GM12878 (cell line): ENCODE results near the gene BEGAIN. TPM values are rescaled to one million over a fixed set of nuclear protein-coding genes. Genes with fewer than 3 reads are reported as not detected.

Experiments
- ATF7 ChIP-seq: fragments of 450-650 bp; IDR thresholded peaks from 2 replicates; pipeline ENCODE4 v1.6.1; 2016; ENCODE audit warnings: low read depth, mild to moderate bottlenecking
- BHLHE40 ChIP-seq, 2 experiments: fragments of 450-650 bp in 1 of 2; IDR thresholded peaks; 2 replicates each; pipeline ENCODE4 v1.6.1; 2011 to 2017; ENCODE audit warnings: low read depth in 2 of 2, borderline replicate concordance in 1 of 2, improper control_type of control experiment in 1 of 2, low read length in 1 of 2, mild to moderate bottlenecking in 1 of 2
- CUX1 ChIP-seq: IDR thresholded peaks from 2 replicates; pipeline ENCODE4 v1.6.1; 2012; ENCODE audit warnings: improper control_type of control experiment, low read depth, low read length; ENCODE audit not compliant: insufficient replicate concordance
- HDAC6 ChIP-seq: fragments of 200-600 bp; sonication (generic); IDR thresholded peaks from one replicate; pipeline ENCODE4 v1.8.0; 2017; ENCODE audit warnings: antibody characterized with exemption; ENCODE audit not compliant: unreplicated experiment
- HDGF ChIP-seq: fragments of 450-650 bp; IDR thresholded peaks from 2 replicates; pipeline ENCODE4 v1.6.1; 2016; ENCODE audit warnings: antibody characterized with exemption
- IRF4 ChIP-seq: IDR thresholded peaks from 2 replicates; pipeline ENCODE4 v1.6.1; 2011; ENCODE audit warnings: low read depth, low read length
- IRF5 ChIP-seq: fragments of 450-650 bp; IDR thresholded peaks from 2 replicates; pipeline ENCODE4 v1.6.1; 2017; ENCODE audit warnings: borderline replicate concordance
- KAT2A ChIP-seq: conservative IDR thresholded peaks from 2 replicates; pipeline ENCODE4 v1.6.1; 2011; ENCODE audit warnings: low read depth, low read length; ENCODE audit not compliant: control insufficient read depth
- MYB ChIP-seq: fragments of 150-350 bp; IDR thresholded peaks from 2 replicates; pipeline ENCODE4 v1.6.1; 2014; ENCODE audit warnings: mild to moderate bottlenecking, low read depth, low read length, borderline replicate concordance
- REST ChIP-seq: IDR thresholded peaks from 2 replicates; pipeline ENCODE4 v1.6.1; 2012; ENCODE audit warnings: mild to moderate bottlenecking, low read depth, low read length
- SMAD5 ChIP-seq: IDR thresholded peaks from 2 replicates; pipeline ENCODE4 v1.6.1; 2016; ENCODE audit warnings: antibody characterized with exemption, low read depth
- SMARCA5 ChIP-seq: fragments of 450-650 bp; IDR thresholded peaks from 2 replicates; pipeline ENCODE4 v1.6.1; 2017; ENCODE audit warnings: mild to moderate bottlenecking
- polyA plus RNA-seq, 11 experiments: library from polyadenylated mRNA; depleted of rRNA in 4 of 11; unstranded in 6 of 11; stranded (reverse) in 5 of 11; fragments of >200 nt; fragmentation: Nextera tagmentation in 4 of 11; fragmentation: Illumina TruSeq in 1 of 11; extraction: Ambion mirVana in 4 of 11; extraction: Trizol in 1 of 11; gene quantifications; 1 replicate in 1 of 11; 2 replicates in 10 of 11; pipeline versions ENCODE4 v1.2.1 to v1.2.3, GENCODE V29; 2011 to 2016; ENCODE audit warnings: inconsistent platforms in 2 of 11, missing spikeins in 2 of 11, low read depth in 1 of 11
- total RNA-seq, 4 experiments: library from RNA; depleted of rRNA in 3 of 4; stranded (reverse); fragments of >200 nt in 3 of 4; fragmentation: Illumina TruSeq in 1 of 4; extraction: Trizol in 1 of 4; gene quantifications; 2 replicates each; pipeline versions ENCODE4 v1.2.1 to v1.2.3, GENCODE V29; 2013 to 2021

Gene BEGAIN
- total and polyA plus RNA-seq, 10 of the 15 experiments (the other 5 are each of a cell fraction or from before 2014, with no cell fraction given) = 0.01 to 0.31 (median 0.06) TPM; not detected in 5

DNA sequence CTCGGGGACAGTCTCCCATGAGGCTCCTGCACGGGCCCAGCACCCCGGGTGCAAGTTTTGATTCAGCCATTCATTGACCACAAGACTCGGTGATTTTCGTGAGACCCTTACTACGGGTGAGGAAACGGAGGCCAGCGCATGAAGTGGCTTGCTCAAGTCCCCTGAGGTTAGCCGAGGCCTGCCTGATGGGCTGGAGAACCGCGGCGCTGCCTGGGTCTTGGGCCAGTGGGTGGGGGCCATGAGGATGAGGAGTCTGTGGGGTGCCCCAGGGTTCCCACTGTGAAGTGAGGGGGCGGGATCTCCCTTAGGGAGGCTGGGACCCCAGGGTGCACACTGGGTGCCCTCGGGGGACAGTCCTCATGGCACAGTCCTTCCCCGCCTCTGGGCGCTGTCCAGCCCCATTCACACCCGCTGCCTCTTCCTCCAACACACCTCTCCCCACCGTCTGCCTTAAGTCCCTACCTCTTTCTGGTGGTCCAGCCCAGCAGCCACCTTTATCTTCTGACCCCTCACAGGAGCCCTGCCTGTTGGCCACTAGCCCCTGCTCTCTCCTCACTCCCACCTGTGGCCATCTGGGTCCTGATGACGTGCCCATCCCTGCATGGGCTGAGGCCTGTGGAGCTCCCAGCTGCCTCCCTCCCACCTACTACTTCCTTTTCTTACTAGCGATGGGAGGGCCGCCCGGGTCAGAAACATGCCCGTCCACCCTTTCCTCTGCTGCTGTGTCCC is 16.3 kb downstream of the BEGAIN start (continued):
- TF ChIP-seq CUX1 = no peak
- TF ChIP-seq SMARCA5 = no peak
- no peak for TF ChIP-seq HDGF
- TF ChIP-seq REST = no peak
- no peak for TF ChIP-seq ATF7
- TF ChIP-seq BHLHE40 (IDR thresholded peaks at IDR 0.05; ENCODE audit: borderline replicate concordance in 1 of 2, low read depth in 2 of 2, low read length in 1 of 2) = no peak
- TF ChIP-seq IRF4 = no peak
- no peak for TF ChIP-seq KAT2A
- TF ChIP-seq IRF5 = no peak
- TF ChIP-seq MYB = no peak
- TF ChIP-seq HDAC6 = no peak
- TF ChIP-seq SMAD5 = no peak
